Activated B cell treated with CpG ODN at 0.5 μM for 24 hours (primary cell): ENCODE data around the gene TOM1L1. TPM values are rescaled to one million over a fixed set of nuclear protein-coding genes. Genes with fewer than 3 reads are reported as not detected.

Experiments
- ATAC-seq: fragments of 200-7000 bp; cut with Tn5 transposase; one replicate; pipeline ENCODE4 v1.10.0; 2021; ENCODE audit warnings: low read depth, mild to moderate bottlenecking, moderate library complexity
- CTCF ChIA-PET: fragments of 350-600 bp; sonication (Branson Sonifier 250); formaldehyde crosslinking; loops from one replicate; lab custom pipeline; 2021; ENCODE audit warnings: antibody characterized with exemption; lab: Charles Lee
- POLR2A ChIA-PET: fragments of 350-600 bp; sonication (Branson Sonifier 250); formaldehyde crosslinking; loops from one replicate; lab custom pipeline; 2021; ENCODE audit warnings: antibody characterized with exemption; lab: Charles Lee
- DNase-seq: peaks from one replicate; pipeline ENCODE4 v3.0.0; 2022
- H3K27ac Mint-ChIP-seq: one replicate; pipeline ENCODE4 v1.8.0; 2020; ENCODE audit warnings: mixed read lengths
- H3K27me3 Mint-ChIP-seq: one replicate; pipeline ENCODE4 v1.8.0; 2021; ENCODE audit warnings: mixed read lengths
- H3K36me3 Mint-ChIP-seq: one replicate; pipeline ENCODE4 v1.8.0; 2021; ENCODE audit warnings: low read depth, mixed read lengths
- H3K4me1 Mint-ChIP-seq: one replicate; pipeline ENCODE4 v1.8.0; 2021; ENCODE audit warnings: mixed read lengths
- H3K4me3 Mint-ChIP-seq: one replicate; pipeline ENCODE4 v1.8.0; 2020; ENCODE audit warnings: mild to moderate bottlenecking, mixed read lengths
- H3K9me3 Mint-ChIP-seq: one replicate; pipeline ENCODE4 v1.8.0; 2020; ENCODE audit warnings: mixed read lengths
- CTCF ChIP-seq: fragments of 200-600 bp; IDR thresholded peaks from one replicate; pipeline ENCODE4 v1.8.0; 2022; ENCODE audit warnings: antibody characterized with exemption, mild to moderate bottlenecking
- intact Hi-C: fragments of 100-400 bp; cut with micrococcal nuclease; formaldehyde crosslinking; loops from one replicate; pipeline ENCODE4 v1.15.1; 2024
- total RNA-seq: library from RNA; stranded (reverse); gene quantifications from 2 replicates; pipeline ENCODE4 v1.2.3, GENCODE V29; 2022

The TOM1L1 gene
- total RNA-seq, 1 donor from 2014 or later = not detected

- TF ChIP-seq CTCF = no peak
- Mint-ChIP-seq H3K9me3 (no peaks in the 10 kb centered on the region), H3K4me1 (no peaks in the 10 kb centered on the region), H3K27ac (no peak overlapping the region), H3K4me3 (no peak overlapping the region), H3K27me3 (no peaks in the 10 kb centered on the region), H3K36me3 (peaks cover 4% of the 10 kb centered on the region)
- ATAC-seq = no peak
- DNase-seq = no peak
- ChIA-PET POLR2A (no interaction called here), CTCF (interaction anchor here (1.4 to 6.1 kb wide), 3 partner anchors 306 to 523 kb away, joined by 6 to 61 read pairs (median 45); partner anchors contain the start of gene SMIM36)
- intact Hi-C loops = no loop called here
Observed at GRCh38 chr17:54990118-54990517, 89.5 kb downstream of the TOM1L1 start.

GRCh38 chr17:54991567-54991966 is 90.9 kb downstream of the TOM1L1 start:
- ChIA-PET CTCF (interaction anchor here (1.2 to 6.1 kb wide), 8 partner anchors 14 to 521 kb away, joined by 3 to 61 read pairs (median 24); partner anchors contain the start of gene SMIM36), POLR2A (no interaction called here)

GRCh38 chr17:54992797-54993639 is 92.4 kb downstream of the TOM1L1 start:
- no peak for TF ChIP-seq CTCF
- Mint-ChIP-seq H3K4me3 (no peak overlapping the region), H3K27ac (no peak overlapping the region), H3K36me3 (no peaks in the 10 kb centered on the region), H3K9me3 (no peaks in the 10 kb centered on the region), H3K27me3 (no peaks in the 10 kb centered on the region), H3K4me1 (no peaks in the 10 kb centered on the region)
- CTCF ChIA-PET = interaction anchor here (0.6 to 6.1 kb wide), 20 partner anchors 9 to 609 kb away, joined by 3 to 61 read pairs (median 4); partner anchors contain the start of gene SMIM36
- peak; percentile 50 for ATAC-seq
- POLR2A ChIA-PET = interaction anchor here (0.9 kb wide), 1 partner anchor 304 kb away, joined by 6 read pairs; no protein-coding TSS in a partner anchor
- intact Hi-C loops = loop anchor here (1.0 kb wide), 4 partner anchors 303 to 521 kb away; no protein-coding TSS in a partner anchor
- DNase-seq = no peak

More at GRCh38 chr17:54991567-54991966, 90.9 kb downstream of the TOM1L1 start:
- intact Hi-C loops = no loop called here
- ATAC-seq = no peak
- Mint-ChIP-seq H3K27me3 (no peaks in the 10 kb centered on the region), H3K4me1 (no peaks in the 10 kb centered on the region), H3K27ac (no peak overlapping the region), H3K36me3 (peaks cover 2% of the 10 kb centered on the region), H3K4me3 (no peak overlapping the region), H3K9me3 (no peaks in the 10 kb centered on the region)
- no peak for TF ChIP-seq CTCF
- no peak for DNase-seq

- no peak overlapping the region for H3K4me3 Mint-ChIP-seq
- CTCF ChIA-PET = no interaction called here
- no peaks in the 10 kb centered on the region for H3K4me1 Mint-ChIP-seq
- peaks cover 7% of the 10 kb centered on the region for H3K36me3 Mint-ChIP-seq
- H3K9me3 Mint-ChIP-seq = no peaks in the 10 kb centered on the region
- no peak overlapping the region for H3K27ac Mint-ChIP-seq
- DNase-seq = no peak
- no peak for TF ChIP-seq CTCF
- POLR2A ChIA-PET = no interaction called here
- ATAC-seq = no peak
- intact Hi-C loops = no loop called here
- H3K27me3 Mint-ChIP-seq = no peaks in the 10 kb centered on the region
Observed at GRCh38 chr17:54996441-54996840, 95.8 kb downstream of the TOM1L1 start.

GRCh38 chr17:55002458-55002857 is 101.8 kb downstream of the TOM1L1 start:
- TF ChIP-seq CTCF = no peak
- Mint-ChIP-seq H3K27me3 (no peaks in the 10 kb centered on the region), H3K27ac (no peak overlapping the region), H3K9me3 (no peaks in the 10 kb centered on the region), H3K4me1 (no peaks in the 10 kb centered on the region), H3K4me3 (no peak overlapping the region), H3K36me3 (peaks cover 7% of the 10 kb centered on the region)
- DNase-seq = no peak
- CTCF ChIA-PET = interaction anchor here (1.8 kb wide), 1 partner anchor 9 kb away, joined by 11 read pairs; no protein-coding TSS in a partner anchor
- POLR2A ChIA-PET = no interaction called here
- intact Hi-C loops = no loop called here
- no peak for ATAC-seq
